GM23338 (cell line): ENCODE measurements around the gene CHRDL2. TPM values are rescaled to one million over a fixed set of nuclear protein-coding genes. Genes with fewer than 3 reads are reported as not detected.

Source experiments
- ATAC-seq: fragments of 200-7000 bp; cut with Tn5 transposase; 3 replicates; pipeline ENCODE4 v1.9.1; 2020
- DNase-seq: peaks from one replicate; pipeline ENCODE4 v3.0.0-alpha.2; 2015; ENCODE audit warnings: low spot score
- H2AFZ ChIP-seq: fragments of 200-600 bp; sonication (generic); 2 replicates; pipeline ENCODE4 v1.8.0; 2016; ENCODE audit warnings: antibody characterized with exemption, mild to moderate bottlenecking, moderate library complexity
- H3F3A ChIP-seq: fragments of 200-600 bp; sonication (generic); replicated peaks from 2 replicates; pipeline ENCODE4 v1.8.0; 2017; ENCODE audit warnings: antibody characterized with exemption, mixed run types, low read depth
- H3K27ac ChIP-seq: fragments of 200-600 bp; sonication (generic); 2 replicates; pipeline ENCODE4 v1.6.1; 2016; ENCODE audit warnings: low read depth
- H3K27me3 ChIP-seq: fragments of 200-600 bp; sonication (generic); 2 replicates; pipeline ENCODE4 v1.8.0; 2016; ENCODE audit warnings: mild to moderate bottlenecking, mixed run types, moderate library complexity; ENCODE audit not compliant: insufficient read depth
- H3K36me3 ChIP-seq: fragments of 200-600 bp; sonication (generic); 2 replicates; pipeline ENCODE4 v1.8.0; 2016; ENCODE audit warnings: mild to moderate bottlenecking; ENCODE audit not compliant: insufficient read depth
- H3K4me1 ChIP-seq: fragments of 200-600 bp; sonication (generic); 2 replicates; pipeline ENCODE4 v1.8.0; 2016; ENCODE audit warnings: mild to moderate bottlenecking, moderate library complexity; ENCODE audit not compliant: insufficient read depth
- H3K4me2 ChIP-seq: fragments of 200-600 bp; sonication (generic); 2 replicates; pipeline ENCODE4 v1.7.1; 2017; ENCODE audit warnings: mixed run types
- H3K4me3 ChIP-seq: fragments of 200-600 bp; sonication (generic); 2 replicates; pipeline ENCODE4 v1.6.1; 2016; ENCODE audit warnings: mixed run types
- H3K79me2 ChIP-seq: fragments of 200-600 bp; sonication (generic); replicated peaks from 2 replicates; pipeline ENCODE4 v1.8.0; 2017; ENCODE audit warnings: mild to moderate bottlenecking; ENCODE audit not compliant: insufficient read depth
- H3K9me2 ChIP-seq: fragments of 200-600 bp; sonication (generic); 2 replicates; pipeline ENCODE4 v1.8.0; 2017; ENCODE audit not compliant: insufficient read depth
- H4K20me1 ChIP-seq: fragments of 200-600 bp; sonication (generic); replicated peaks from 2 replicates; pipeline ENCODE4 v1.8.0; 2017; ENCODE audit warnings: mild to moderate bottlenecking; ENCODE audit not compliant: insufficient read depth
- H3K27ac Mint-ChIP-seq: 2 replicates; pipeline ENCODE4 v1.8.0; 2020; ENCODE audit warnings: inconsistent platforms, mild to moderate bottlenecking, moderate library complexity, mixed read lengths
- H3K27me3 Mint-ChIP-seq: 3 replicates; pipeline ENCODE4 v1.8.0; 2022; ENCODE audit warnings: low read depth, mild to moderate bottlenecking, moderate library complexity, mixed read lengths, inconsistent platforms; ENCODE audit not compliant: insufficient read depth, poor library complexity
- H3K36me3 Mint-ChIP-seq: 3 replicates; pipeline ENCODE4 v1.8.0; 2021; ENCODE audit warnings: low read depth, mild to moderate bottlenecking, inconsistent platforms, moderate library complexity, mixed read lengths
- H3K4me1 Mint-ChIP-seq: 3 replicates; pipeline ENCODE4 v1.8.0; 2020; ENCODE audit warnings: mild to moderate bottlenecking, inconsistent platforms, mixed read lengths
- H3K4me3 Mint-ChIP-seq: 3 replicates; pipeline ENCODE4 v1.8.0; 2021; ENCODE audit warnings: moderate library complexity, mild to moderate bottlenecking, inconsistent platforms, mixed read lengths
- H3K9me3 Mint-ChIP-seq: 3 replicates; pipeline ENCODE4 v1.8.0; 2020; ENCODE audit warnings: moderate library complexity, mild to moderate bottlenecking, inconsistent platforms, mixed read lengths
- CREB1 ChIP-seq: fragments of 250-450 bp; sonication (Bioruptor Pico); IDR thresholded peaks from 2 replicates; pipeline ENCODE4 v1.5.0; 2020; ENCODE audit warnings: low read depth, mild to moderate bottlenecking, moderate library complexity
- CTCF ChIP-seq, 2 experiments: fragments of 200-600 bp in 1 of 2; sonication (generic) in 1 of 2; conservative IDR thresholded peaks; 2 replicates each; pipeline versions ENCODE4 v1.5.1 to v1.6.1; 2016 to 2017; ENCODE audit warnings: antibody characterized with exemption in 2 of 2, low read depth in 2 of 2, mild to moderate bottlenecking in 2 of 2, moderate library complexity in 1 of 2
- EZH2 ChIP-seq: fragments of 200-600 bp; sonication (generic); IDR thresholded peaks from one replicate; pipeline ENCODE4 v1.8.0; 2017; ENCODE audit warnings: antibody characterized with exemption, mild to moderate bottlenecking, low read depth; ENCODE audit not compliant: unreplicated experiment
- EZH2phosphoT487 ChIP-seq: fragments of 200-600 bp; sonication (generic); IDR thresholded peaks from one replicate; pipeline ENCODE4 v1.8.1; 2018; ENCODE audit warnings: antibody characterized with exemption; ENCODE audit not compliant: unreplicated experiment
- JUNB ChIP-seq: IDR thresholded peaks from one replicate; pipeline ENCODE4 v1.6.1; 2016; ENCODE audit warnings: antibody characterized with exemption; ENCODE audit not compliant: unreplicated experiment
- STAT1 ChIP-seq: IDR thresholded peaks from one replicate; pipeline ENCODE4 v1.6.1; 2016; ENCODE audit warnings: antibody characterized with exemption; ENCODE audit not compliant: unreplicated experiment
- ZNF114 ChIP-seq: fragments of 250-450 bp; sonication (Bioruptor Pico); IDR thresholded peaks from 2 replicates; pipeline ENCODE4 v1.5.0; 2020; ENCODE audit warnings: mild to moderate bottlenecking, moderate library complexity
- ZNF331 ChIP-seq: fragments of 250-450 bp; sonication (Bioruptor Pico); IDR thresholded peaks from 2 replicates; pipeline ENCODE4 v1.5.0; 2020; ENCODE audit warnings: low read depth, mild to moderate bottlenecking, moderate library complexity
- ZNF462 ChIP-seq: fragments of 250-450 bp; sonication (Bioruptor Pico); IDR thresholded peaks from 2 replicates; pipeline ENCODE4 v1.5.0; 2020; ENCODE audit warnings: mild to moderate bottlenecking, moderate library complexity
- polyA plus RNA-seq: library from polyadenylated mRNA; unstranded; fragments of >200 nt; fragmentation: Nextera tagmentation; extraction: Ambion mirVana; gene quantifications from 2 replicates; pipeline ENCODE4 v1.2.1, GENCODE V29; 2016
- total RNA-seq: library from RNA; depleted of rRNA; stranded (reverse); fragments of >200 nt; shearing (Covaris generic); gene quantifications from 2 replicates; pipeline ENCODE4 v1.2.3, GENCODE V29; 2014
- TF ChIP-seq, protein P1 (sequence below): IDR thresholded peaks from one replicate; pipeline ENCODE4 v1.6.1; 2018; ENCODE audit warnings: antibody characterized with exemption; ENCODE audit not compliant: unreplicated experiment
- TF ChIP-seq, protein P2 (sequence below): IDR thresholded peaks from 2 replicates; pipeline ENCODE4 v1.6.1; 2016; ENCODE audit warnings: antibody characterized with exemption

CHRDL2 gene
- total and polyA plus RNA-seq, 2 experiments from 2014 or later, result 0.21 TPM; not detected in 1

- TF ChIP-seq, protein P1, sequence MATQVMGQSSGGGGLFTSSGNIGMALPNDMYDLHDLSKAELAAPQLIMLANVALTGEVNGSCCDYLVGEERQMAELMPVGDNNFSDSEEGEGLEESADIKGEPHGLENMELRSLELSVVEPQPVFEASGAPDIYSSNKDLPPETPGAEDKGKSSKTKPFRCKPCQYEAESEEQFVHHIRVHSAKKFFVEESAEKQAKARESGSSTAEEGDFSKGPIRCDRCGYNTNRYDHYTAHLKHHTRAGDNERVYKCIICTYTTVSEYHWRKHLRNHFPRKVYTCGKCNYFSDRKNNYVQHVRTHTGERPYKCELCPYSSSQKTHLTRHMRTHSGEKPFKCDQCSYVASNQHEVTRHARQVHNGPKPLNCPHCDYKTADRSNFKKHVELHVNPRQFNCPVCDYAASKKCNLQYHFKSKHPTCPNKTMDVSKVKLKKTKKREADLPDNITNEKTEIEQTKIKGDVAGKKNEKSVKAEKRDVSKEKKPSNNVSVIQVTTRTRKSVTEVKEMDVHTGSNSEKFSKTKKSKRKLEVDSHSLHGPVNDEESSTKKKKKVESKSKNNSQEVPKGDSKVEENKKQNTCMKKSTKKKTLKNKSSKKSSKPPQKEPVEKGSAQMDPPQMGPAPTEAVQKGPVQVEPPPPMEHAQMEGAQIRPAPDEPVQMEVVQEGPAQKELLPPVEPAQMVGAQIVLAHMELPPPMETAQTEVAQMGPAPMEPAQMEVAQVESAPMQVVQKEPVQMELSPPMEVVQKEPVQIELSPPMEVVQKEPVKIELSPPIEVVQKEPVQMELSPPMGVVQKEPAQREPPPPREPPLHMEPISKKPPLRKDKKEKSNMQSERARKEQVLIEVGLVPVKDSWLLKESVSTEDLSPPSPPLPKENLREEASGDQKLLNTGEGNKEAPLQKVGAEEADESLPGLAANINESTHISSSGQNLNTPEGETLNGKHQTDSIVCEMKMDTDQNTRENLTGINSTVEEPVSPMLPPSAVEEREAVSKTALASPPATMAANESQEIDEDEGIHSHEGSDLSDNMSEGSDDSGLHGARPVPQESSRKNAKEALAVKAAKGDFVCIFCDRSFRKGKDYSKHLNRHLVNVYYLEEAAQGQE, result no peak
- TF ChIP-seq CTCF (conservative IDR thresholded peaks at IDR 0.05; ENCODE audit: low read depth in 2 of 2) (no peak), ZNF462 (CRISPR knock-in tag) (no peak), CREB1 (CRISPR knock-in tag) (no peak), EZH2phosphoT487 (no peak), STAT1 (no peak), ZNF331 (CRISPR knock-in tag) (no peak), EZH2 (no peak), JUNB (no peak), ZNF114 (CRISPR knock-in tag) (no peak)
- TF ChIP-seq, protein P2, sequence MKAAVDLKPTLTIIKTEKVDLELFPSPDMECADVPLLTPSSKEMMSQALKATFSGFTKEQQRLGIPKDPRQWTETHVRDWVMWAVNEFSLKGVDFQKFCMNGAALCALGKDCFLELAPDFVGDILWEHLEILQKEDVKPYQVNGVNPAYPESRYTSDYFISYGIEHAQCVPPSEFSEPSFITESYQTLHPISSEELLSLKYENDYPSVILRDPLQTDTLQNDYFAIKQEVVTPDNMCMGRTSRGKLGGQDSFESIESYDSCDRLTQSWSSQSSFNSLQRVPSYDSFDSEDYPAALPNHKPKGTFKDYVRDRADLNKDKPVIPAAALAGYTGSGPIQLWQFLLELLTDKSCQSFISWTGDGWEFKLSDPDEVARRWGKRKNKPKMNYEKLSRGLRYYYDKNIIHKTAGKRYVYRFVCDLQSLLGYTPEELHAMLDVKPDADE, result no peak
- no peaks in the 10 kb centered on the region for H3F3A ChIP-seq
- H3K27me3 ChIP-seq, result no peaks in the 10 kb centered on the region
- no peak overlapping the region for H3K4me2 ChIP-seq
- 0 out of 2 replicates have a peak, but pooled peaks cover 2% of the 10 kb centered on the region for H3K9me2 ChIP-seq
- no peak overlapping the region for H3K4me3 ChIP-seq
- H3K4me3 Mint-ChIP-seq, result no peak overlapping the region
- H3K36me3 ChIP-seq, result peaks cover 11% of the 10 kb centered on the region; the same call in 1 of the 2 replicates
- H3K27me3 Mint-ChIP-seq, result peaks cover 9% of the 10 kb centered on the region
- no peak overlapping the region for H3K27ac ChIP-seq
- H4K20me1 ChIP-seq, result no peaks in the 10 kb centered on the region
- peaks cover 7% of the 10 kb centered on the region; the same call in 2 of the 3 replicates for H3K4me1 Mint-ChIP-seq
- DNase-seq (no peak), ATAC-seq (no peak)
- H3K79me2 ChIP-seq, result no peaks in the 10 kb centered on the region
- no peak overlapping the region for H2AFZ ChIP-seq
- H3K27ac Mint-ChIP-seq, result no peak overlapping the region
- peaks cover 30% of the 10 kb centered on the region for H3K9me3 Mint-ChIP-seq
- H3K36me3 Mint-ChIP-seq, result peaks cover 19% of the 10 kb centered on the region; the same call in 2 of the 3 replicates
- H3K4me1 ChIP-seq, result peaks cover 5% of the 10 kb centered on the region; the same call in 1 of the 2 replicates
Measured at GRCh38 chr11:74742070-74742469, 10.8 kb upstream of the CHRDL2 start.
